Posterior vena cava (tissue), 2 donors: Measurements from ENCODE around the gene FN3K. TPM values are rescaled to one million over a fixed set of nuclear protein-coding genes. Genes with fewer than 3 reads are reported as not detected.

Experiments used
- DNase-seq: peaks from one replicate; pipeline ENCODE4 v3.0.0-alpha.2; 2020; ENCODE audit warnings: low spot score
- intact Hi-C, 2 donors: fragments of 100-400 bp; cut with DNase I; formaldehyde crosslinking; loops; one replicate each; pipeline versions ENCODE4 v1.14.1 to v1.14.2; 2022 to 2023
- long read RNA-seq, 2 donors: library from polyadenylated mRNA; unstranded; transcript quantifications; one replicate each; pipeline ENCODE4 v2.0.0, GENCODE V29; 2020 to 2021
- total RNA-seq, 2 donors: library from RNA; stranded (reverse); fragmentation: NEBNext Ultra II Directional; extraction: Animal tissue kit (Norgen Biotek cat#: 25700); gene quantifications; one replicate each; pipeline ENCODE4 v1.2.1, GENCODE V29; 2021
- donor health status: DM: yes; HTN: yes; CAD: no.
- donor health status: DM: yes; HTN: yes; CAD: no.

Gene FN3K
- 10 to 100 TPM in 1 of 2 donors, 1 to 10 TPM in 1; 9.6 to 13.2 TPM for total RNA-seq
- long read RNA-seq, donor 1, partial matches to known transcripts = 1 of 1 reads
- long read RNA-seq, donor 1, other reads (novel, unspliced or antisense) = 0 of 1 reads
- long read RNA-seq, donor 2, partial matches to known transcripts = 1 of 2 reads
- long read RNA-seq, donor 2, other reads (novel, unspliced or antisense) = 1 of 2 reads

- DNase-seq = peak; percentile 91
- intact Hi-C loops = no loop called here
Observed at GRCh38 chr17:82734987-82735866, at the start of gene FN3K. Gene FN3K (plus strand): TSS chr17:82735615. CDS start chr17:82735637, 22 bp downstream.

DNA sequence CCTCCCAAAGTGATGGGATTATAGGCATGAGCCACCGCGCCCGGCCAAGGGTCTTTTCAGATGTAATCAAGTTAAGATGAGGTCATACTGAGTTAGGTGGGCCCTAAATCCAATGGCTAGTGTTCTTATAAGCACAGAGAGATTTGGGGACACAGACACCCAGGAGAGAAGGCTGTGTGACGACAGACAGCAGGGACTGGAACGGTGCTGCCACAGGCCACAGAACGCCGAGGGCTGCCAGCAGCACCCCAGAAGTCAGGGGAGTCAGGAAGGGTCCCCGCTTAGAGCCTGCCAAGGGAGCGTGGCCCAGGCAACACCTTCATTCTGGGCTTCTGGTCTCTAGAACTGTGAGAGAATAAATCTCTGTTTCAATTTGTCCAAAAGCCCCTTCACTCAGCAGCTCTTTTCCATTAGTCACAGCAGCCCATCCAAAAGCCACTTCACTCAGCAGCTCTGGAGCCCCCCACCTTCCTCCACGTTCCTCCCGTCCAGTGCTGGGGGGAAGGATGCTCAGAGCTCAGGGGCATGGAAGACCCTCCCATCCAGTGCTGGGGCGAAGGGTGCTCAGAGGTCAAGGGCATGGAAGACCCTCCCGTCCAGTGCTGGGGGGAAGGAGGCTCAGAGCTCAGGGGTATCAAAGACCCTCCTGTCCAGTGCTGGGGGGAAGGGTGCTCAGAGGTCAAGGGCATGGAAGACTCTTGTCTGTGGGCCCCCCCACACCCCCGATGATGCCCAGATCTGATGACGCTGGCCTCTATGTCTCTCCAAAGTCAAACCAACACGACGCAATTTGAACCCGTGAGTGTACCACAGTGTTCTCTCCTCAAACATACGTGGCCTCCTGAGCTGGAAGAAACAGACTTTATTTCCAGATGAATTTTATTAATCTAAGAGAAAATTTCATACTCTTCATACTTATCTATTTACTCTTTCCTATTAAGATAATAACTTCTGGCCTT, 48.8 kb upstream of the FN3K start:
- intact Hi-C loops = no loop called here
- DNase-seq = no peak

DNA sequence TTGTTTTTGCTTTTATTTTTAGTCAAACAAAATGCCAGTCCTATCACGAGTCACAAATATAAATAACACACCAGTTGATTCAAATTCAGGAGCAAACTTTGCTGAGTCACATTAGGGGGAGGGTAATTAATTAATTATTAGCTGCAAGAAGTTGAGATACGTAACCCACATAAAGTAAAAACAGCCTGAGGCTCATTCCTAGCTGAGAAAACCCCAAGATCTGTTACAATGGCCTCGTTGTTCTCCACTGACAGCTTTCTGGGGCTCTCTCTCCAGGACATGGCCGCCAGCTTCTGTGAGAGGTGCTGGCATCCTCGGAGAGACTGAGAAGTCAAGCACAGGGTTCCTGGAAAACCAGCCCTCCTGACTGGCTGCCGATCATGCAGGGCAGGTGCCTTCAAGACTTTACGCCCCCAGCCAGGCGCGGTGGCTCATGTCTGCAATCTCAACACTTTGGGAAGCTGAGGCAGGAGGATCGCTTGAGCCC, 48.0 kb upstream of the FN3K start:
- intact Hi-C loops = no loop called here
- no peak for DNase-seq

GRCh38 chr17:82687871-82688270, 47.5 kb upstream of the FN3K start:
- intact Hi-C loops = no loop called here
- no peak for DNase-seq

- DNase-seq = no peak
Observed at GRCh38 chr17:82689077-82689476, 46.3 kb upstream of the FN3K start.

DNA sequence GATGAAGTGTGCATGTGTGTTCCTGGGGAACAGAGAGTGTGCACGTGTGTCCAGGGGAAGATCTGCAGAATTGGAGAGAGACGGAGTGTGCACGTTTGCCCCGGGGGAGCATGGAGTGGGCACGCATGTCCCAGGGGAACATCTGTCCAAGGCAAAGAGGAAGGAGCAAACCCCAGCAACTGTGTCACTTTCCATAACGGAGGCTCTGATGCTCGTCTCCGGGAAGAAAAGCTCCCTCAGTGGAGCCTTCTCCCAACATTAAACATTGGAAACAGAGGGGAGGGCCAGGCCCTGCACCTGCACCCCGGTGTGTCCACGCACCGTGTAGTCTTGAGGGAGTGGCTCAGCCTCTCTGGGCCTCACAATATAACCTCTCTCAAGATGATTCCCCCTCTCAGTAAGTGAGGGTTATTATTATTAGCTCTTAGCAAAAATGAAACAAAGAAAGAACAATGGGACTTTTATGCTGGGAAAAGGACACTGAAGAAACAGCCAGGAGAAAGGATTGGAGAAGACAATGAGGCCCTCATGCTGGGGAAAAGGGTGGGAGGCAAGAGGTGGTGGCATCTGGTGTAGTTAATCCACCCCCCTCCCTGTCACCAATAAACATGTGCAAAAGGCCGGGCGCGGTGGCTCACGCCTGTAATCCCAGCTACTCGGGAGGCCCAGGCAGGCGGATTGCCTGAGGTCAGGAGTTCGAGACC, 44.5 kb upstream of the FN3K start:
- peak; percentile 51 for DNase-seq
- intact Hi-C loops = no loop called here

More at GRCh38 chr17:82689077-82689476, 46.3 kb upstream of the FN3K start:
- intact Hi-C loops = no loop called here

DNA sequence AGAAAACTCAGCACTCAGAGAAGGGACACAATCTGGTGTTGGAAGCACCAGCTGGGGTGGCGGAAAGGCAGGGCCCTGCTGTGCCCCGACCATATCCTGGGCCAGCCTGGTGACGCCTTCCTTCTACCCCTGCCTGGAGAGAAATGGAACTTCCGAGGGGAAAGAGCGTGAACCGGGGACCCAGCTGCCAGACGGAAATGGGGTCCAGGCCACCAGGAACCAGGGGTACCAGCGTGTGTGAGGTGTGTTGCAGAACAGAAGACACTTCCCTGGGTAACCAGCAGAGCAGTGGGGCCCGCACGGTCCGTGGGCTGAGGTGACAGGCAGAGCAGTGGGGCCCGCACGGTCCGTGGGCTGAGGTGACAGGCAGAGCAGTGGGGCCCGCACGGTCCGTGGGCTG, 43.7 kb upstream of the FN3K start:
- DNase-seq = peak; percentile 77
- intact Hi-C loops = no loop called here

GRCh38 chr17:82692268-82692667, 43.1 kb upstream of the FN3K start:
- intact Hi-C loops = no loop called here
- peak; percentile 64 for DNase-seq

GRCh38 chr17:82693168-82693867, 42.1 kb upstream of the FN3K start:
- intact Hi-C loops = no loop called here
- peak; percentile 62 for DNase-seq

- intact Hi-C loops = no loop called here
- DNase-seq = no peak
Observed at GRCh38 chr17:82694647-82695046, 40.8 kb upstream of the FN3K start.

DNA sequence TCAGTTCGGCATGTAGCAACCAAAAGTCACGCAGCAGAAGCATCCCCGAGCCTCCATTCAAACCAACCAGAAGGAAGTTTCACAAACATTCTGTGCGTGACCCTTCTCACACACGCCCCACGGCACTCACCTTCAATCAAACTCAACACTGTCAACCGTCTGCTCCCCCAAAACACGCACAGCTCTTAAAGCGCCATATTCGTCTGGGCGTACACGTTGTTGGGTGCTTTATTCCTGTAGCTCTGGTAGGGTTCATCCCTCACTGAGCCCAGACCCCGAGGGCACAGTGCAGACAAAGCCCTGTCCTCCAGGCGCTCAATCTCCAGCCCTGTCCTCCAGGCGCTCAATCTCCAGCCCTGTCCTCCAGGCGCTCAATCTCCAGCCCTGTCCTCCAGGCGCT, 39.2 kb upstream of the FN3K start:
- no peak for DNase-seq
- intact Hi-C loops = no loop called here

DNA sequence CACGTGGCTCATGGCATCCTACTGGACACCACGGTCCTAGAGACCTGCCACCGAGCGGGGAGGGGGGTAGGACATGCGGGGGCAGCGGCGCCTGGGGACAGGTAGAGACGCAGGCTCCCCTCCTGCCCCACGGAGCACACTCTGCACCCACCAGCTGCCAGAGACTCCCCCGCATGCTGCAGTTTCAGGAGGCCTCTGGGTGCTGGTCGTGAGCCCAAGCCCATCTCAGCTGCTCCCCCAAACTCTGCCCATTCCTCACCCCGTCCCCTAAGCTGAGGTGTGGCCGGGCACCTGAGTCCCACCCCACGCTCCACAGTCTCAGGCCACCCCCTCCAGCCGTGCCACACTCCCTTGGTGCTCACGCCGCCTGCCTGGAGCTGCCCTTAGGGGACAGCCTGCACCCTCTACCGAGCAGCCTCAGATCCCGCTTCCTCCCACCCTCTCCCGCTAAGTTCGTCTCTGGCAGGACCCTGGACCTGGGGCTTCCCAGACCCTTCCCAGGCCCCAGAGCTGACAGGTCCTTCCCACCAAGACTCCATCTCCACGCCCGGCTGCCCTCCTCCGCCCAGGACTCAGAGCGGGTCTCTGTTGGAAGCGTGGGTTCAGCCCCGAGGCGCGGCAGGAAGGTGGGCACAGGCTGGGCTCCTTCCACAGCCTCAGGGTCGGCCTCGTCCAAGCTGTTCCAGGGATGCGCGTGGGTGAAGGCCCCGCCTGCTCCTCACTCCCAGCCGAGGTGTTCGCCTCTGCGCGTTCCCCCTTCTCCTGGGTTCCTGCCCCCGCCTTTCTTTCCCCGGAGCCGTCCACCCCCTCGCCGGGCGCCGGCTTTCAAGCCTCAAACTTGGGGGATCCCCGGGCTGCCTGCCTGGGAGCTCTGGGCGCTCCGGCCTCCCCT, 38.3 kb upstream of the FN3K start:
- DNase-seq = peak; percentile 70
- intact Hi-C loops = no loop called here

GRCh38 chr17:82697808-82698064, 37.7 kb upstream of the FN3K start:
- intact Hi-C loops = no loop called here
- DNase-seq = peak; percentile 83

DNA sequence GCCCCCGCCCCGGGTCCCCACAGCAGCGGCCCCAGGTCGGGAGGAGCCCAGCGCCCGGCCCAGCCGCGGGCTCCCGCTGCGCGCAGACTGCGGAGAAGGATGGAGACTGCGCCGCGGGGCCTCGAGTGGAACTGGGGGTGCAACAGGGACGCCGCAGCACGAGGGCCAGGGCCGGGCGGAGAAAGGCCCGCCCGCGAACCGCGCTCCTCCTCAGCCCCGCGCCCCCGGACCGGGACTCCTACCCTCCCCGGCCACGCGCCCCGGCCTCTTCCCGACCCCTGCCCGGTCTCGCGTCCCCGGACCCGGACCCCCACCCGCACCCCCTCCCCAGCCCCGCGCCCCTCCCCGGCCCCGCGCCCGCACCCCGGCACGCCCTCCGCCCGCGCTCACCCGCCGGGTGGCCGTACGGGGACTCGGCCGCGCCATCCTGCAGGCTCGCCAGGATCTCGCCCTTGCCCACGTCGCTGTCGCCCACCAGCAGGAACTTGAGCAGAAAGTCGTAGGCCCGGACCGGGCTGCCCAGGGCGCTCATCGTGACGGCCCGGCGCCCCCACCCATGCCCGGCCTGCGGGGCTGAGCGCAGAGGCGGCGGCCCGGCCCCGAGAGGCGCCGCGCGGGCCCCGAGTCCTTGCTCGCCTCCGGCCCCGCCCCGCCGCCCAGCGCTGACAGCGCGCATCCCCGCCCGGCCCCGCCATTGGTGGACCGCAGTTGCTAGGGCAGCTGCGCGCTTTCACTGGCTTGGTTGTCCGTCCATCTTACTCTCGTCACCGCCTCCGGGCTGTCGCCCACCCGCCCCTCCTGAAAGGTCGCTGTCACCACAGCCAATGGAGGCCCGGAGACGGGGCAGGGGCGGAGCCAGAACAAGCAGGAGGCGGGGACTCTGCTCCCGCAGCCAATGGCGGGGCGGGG, 37.1 kb upstream of the FN3K start, which contains the start of gene RAB40B:
Gene RAB40B, minus strand, starts transcription at position 634 of the 909 bp plus-strand sequence. Its CDS starts 102 bp downstream, at position 532.
- DNase-seq = peak; percentile 100
- intact Hi-C loops = no loop called here

DNA sequence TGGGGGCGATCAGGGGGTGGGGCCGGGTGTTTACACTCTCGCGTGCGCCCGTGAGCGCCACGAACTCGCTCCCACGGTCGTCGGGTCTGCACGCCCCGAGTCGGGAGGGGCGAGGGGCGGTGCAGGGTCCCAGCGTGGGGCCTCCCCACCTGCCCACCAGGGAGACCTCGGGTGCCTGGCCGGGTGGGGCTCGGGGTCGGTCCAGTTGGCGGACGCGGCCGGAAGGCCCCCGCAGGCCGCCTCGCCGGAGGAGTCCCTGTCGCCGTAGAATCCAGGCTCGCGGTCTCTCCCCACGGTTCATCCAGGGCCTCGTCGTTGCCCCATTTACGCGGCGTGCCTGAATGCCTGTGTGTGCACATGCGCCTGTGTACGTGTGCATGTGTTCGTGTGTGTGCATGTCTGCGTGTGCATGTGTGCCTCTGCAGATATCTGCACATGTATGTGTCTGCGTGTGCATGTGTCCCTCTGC, 36.4 kb upstream of the FN3K start:
- DNase-seq = no peak
- intact Hi-C loops = no loop called here

DNA sequence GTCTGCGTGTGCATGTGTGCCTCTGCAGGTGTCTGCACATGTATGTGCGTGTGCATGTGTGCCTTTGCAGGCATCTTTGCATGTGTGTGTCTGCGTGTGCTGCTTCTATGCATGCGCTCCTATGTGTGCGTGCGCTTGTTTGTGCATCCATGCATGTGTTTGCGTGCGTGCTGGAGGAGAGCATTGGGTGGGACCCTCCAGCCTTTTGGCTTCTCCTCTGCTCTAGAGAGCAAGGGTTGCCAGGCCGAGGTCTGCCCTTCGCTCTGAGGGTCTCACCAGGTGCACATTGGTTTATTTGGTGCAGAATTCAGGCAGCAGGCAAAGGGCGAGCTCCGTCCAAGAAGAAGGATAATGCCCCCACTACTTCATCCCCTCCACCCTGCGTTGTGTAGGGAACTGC, 35.9 kb upstream of the FN3K start:
- intact Hi-C loops = no loop called here
- DNase-seq = no peak
